HG03095 (cell line): ENCODE results near the gene SMARCAL1.

Experiments
- ATAC-seq: cut with Tn5 transposase; IDR thresholded peaks from one replicate; pipeline ENCODE4 v1.9.1; 2021; ENCODE audit warnings: moderate library complexity; ENCODE audit not compliant: unreplicated experiment

The SMARCAL1 gene

GRCh38 chr2:216426166-216426777 is 14.0 kb downstream of the SMARCAL1 start:
- ATAC-seq, result no peak

DNA sequence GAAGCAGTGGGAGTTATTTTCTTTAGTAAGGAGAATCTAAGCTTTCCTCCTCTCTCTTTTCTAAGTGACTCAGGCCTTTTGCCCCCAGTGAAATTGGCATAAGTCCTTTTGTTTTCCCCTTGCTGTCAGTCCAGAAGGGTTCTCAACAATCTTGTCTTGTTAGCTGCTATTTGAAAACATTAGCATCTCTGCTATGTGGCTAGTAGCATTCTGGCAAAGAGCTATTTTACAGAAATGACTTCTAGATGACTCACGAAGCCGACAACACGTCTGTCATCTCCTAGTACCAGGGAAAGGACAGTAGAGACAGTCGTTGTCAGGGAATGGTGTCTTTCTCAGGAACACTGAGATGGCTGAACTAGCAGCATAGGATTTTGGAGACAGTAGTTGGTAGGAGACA is 14.7 kb downstream of the SMARCAL1 start:
- ATAC-seq, result no peak

GRCh38 chr2:216428618-216429350 is 16.5 kb downstream of the SMARCAL1 start:
- no peak for ATAC-seq

DNA sequence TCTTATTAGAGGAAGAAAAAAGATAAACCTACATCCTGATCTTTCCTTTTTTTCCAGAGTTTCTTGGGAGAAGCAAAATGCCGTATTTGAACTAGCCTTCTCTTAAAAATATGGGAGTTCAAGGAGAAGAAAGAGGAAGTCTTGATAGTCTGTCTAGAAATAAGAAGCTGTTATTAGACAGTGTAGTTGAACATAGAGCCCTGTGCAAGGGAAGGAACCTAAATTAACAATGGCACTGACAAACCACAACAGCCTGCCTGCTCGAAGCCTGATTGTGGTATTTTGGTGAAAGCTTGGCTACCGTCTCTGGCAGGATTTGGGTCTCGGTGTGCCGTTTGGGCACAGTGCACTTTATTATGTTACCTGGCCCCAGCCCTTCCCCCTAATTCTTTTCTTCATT is 17.1 kb downstream of the SMARCAL1 start:
- no peak for ATAC-seq

DNA sequence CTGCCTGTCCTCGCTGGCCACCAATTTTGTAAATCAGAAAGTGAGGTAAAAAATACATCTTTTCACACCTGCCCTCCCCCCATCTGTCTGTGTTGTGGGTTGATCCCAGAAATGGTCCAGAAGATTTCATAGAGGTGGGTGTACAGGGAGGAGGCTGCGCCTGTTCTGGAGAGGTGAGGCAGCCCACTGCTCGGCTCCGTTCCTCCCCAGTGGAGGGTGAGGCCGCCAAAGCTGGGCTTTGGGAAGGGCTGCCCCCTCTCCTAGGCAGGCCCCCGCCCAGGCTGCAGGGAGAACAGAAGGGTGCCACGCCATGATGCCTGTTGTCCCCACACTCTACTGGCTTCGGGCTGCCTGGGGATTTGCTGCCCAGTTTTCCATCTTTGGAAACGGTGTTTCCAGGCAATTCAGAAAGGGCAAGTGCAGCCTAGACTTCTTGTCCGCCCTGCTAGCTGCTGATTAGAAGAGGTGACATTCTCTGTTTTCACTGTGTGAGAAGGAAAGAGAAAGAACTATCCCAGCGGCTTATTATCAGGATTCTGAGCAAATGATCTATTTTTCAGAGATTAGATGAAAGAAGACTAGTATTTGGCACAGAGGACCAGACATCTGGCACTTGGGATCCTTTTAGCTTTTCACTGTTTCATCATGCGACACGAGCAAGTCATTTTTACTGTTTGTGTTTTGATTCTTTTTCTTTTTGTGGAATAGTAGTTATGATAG is 18.7 kb downstream of the SMARCAL1 start:
- ATAC-seq, result no peak

DNA sequence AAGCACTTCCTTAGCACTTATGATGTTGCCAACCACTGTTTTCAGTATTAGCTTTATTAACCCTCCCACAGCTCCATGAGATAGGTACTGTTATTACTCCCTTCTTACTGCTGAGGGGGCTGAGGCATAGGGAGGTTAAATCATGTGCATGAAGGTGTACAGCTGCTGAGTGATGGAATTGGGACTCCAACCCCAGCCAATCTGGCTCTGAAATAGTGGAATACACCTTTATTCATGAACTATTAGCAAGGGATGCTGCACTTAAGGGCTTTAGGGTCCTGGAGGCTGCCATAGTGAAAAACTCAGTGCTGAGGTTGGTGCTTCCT is 19.2 kb downstream of the SMARCAL1 start:
- no peak for ATAC-seq

DNA sequence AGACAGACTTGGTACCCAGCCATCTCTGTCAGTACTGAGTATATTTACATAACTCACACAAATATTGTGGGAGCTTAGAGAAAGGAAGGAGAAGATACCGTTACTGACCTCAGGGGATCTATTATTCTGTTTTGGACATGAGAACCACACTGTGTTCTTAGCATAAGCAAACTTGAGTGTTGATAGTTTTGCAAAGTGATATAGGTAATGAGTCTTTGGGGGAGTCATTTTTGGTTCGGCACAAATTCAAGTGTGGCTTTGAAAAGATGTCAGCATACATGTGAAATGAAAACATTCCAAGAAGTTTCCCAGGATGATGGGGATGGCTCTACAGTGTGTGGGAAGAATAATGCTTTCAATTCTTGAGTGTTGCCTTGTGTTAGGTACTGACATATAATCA is 24.1 kb downstream of the SMARCAL1 start:
- ATAC-seq, result no peak

DNA sequence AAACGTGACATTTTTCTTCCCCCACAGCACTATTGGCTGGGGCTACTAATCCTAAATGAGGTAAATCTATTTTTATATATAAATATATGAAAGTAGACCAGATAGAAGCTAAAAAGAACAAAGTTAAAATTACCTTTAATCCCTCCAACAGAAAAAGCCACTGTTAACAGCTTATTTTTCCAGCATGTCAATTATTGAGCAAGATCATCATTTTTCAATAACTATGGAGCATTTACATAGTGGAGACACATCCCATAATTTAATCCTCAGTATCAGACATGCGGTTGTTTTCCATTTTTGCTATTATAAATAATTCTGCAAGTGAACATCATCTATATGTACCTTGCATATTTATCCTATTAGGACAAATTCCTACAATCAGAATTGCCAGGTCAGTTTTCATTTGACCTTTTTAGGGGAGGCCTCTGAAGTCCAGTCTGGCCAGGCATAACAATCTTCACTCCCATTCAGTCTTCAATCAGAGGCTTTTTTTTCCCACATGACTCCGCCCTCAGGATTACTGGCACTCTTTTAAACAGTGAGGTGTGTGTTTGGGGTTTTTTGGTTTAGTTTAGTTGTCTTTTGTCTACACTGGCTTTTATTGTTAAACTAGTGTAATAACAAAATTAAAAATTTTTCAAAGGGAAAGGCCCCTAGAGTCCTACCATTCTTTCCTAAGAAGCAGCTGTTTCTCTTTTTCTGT is 29.2 kb downstream of the SMARCAL1 start:
- no peak for ATAC-seq

- no peak for ATAC-seq
Observed at GRCh38 chr2:216445501-216445900, 33.2 kb downstream of the SMARCAL1 start.

- ATAC-seq, result no peak
Observed at GRCh38 chr2:216446343-216446742, 34.1 kb downstream of the SMARCAL1 start.

DNA sequence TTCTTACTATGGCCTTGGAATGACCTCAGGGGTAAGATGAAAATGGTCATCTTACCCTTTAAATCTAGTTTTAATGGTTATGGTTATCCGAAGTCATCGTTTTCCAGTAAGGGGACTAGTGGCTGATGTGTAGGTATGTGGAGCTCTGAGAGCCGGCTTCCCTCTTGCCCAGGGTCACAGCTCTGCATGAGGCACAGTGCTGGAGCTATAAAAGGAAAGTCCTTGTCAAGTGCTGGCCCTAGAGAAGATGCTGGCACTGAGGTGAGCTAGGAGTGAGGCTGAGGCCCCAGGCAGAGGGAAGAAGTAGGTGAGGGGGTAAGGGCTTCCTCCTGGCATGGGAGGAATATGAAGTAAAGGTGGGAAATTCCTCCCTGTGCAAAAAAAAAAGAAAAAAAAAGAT is 35.0 kb downstream of the SMARCAL1 start:
- no peak for ATAC-seq

- no peak for ATAC-seq
Observed at GRCh38 chr2:216448829-216449228, 36.5 kb downstream of the SMARCAL1 start.

DNA sequence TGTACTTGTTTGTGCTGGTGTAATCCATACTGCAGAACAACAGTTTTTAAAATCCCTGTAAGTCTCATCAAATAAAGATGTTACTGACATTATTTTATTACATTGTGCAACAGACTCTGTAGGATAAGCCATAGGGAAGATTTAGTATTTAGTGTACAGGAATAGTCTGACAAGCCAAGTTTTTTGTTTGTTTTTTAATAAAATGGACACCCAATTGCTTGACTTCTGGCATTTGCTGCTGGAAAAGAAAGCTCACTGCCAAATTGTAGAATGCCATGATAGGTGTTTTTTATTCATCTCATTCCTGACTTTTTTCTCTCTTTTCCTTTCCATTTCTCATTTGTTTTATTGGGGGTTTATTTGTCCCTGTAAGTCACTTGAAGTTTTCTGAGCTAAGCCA is 38.1 kb downstream of the SMARCAL1 start:
- no peak for ATAC-seq

DNA sequence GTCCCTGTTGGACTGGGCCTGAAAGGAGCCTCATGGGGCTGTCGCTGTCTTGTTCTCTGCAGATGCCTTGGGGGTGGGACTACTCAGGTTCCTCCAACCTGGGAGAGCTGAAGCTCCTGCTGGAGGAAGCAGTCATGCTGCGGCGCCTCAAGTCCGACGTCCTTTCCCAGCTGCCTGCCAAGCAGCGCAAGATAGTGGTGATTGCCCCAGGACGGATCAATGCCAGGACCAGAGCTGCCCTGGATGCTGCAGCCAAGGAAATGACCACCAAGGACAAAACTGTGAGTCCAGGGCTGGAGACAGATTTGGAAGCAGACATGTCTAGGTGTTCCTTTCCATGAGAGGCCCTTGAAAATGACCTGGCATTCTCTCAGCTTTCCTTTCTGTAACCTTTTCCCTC is 38.5 kb downstream of the SMARCAL1 start:
- ATAC-seq, result no peak

DNA sequence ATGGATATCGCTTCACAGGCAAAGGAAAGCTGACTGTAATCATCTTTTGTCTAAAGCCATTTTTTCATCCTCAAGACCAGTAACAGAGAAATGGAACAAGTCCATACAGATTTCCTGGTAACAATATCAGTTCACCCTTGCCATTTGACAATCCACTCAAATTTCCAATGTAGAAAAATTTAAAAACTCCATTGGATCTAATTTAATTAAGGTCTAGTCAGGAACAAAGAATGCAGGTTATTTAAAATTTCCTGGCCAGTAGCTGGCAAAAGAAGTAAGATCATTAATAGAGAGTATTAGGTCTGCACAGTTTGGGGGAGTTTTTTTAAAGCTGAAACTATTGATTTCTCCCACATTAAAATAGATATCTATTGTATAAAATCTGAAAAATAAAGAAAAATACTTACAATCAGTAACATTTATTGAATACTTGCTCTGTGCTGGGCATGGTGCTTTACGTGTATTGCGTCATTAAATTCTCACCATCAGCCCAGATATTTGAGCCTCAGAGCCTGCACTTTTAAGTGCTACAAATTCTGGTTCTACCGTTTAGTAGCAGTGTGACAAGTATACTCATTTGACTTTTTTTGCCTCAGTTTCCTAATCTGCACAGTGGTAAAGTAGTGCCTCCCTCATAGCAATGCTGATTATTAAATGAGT is 41.8 kb downstream of the SMARCAL1 start:
- no peak for ATAC-seq

- no peak for ATAC-seq
Observed at GRCh38 chr2:216463148-216463547, 50.9 kb downstream of the SMARCAL1 start.

GRCh38 chr2:216464104-216464720 is 51.9 kb downstream of the SMARCAL1 start:
- ATAC-seq, result no peak

DNA sequence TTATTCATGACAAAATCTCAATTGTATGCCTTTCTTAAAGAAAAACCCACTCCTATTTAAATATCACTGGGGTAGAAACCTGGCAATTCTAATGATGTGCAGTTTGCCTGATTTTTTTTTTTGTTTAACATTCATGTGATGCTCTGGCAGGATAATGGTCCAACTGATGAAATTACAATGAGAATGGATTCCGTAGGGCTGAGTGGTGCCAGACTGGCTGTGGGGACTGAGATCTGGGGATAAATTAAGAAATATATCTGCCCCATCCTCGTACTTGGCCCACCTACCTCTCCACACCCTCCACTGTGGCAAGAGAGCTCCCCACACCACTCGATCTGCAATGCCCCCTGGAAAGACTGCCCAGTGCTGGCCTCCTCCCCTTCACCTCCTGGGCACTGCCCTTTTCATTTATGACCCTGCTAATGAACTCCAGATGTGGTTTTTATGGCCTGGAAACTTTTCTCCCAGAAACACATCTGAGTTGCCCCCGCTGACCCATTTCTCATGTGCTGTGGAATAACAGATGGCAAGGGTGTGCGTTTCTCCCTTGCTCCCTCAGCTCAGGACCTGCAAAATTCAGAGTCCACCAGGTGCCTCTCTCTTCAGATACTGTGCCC is 53.4 kb downstream of the SMARCAL1 start:
- no peak for ATAC-seq

GRCh38 chr2:216467845-216468244 is 55.6 kb downstream of the SMARCAL1 start:
- no peak for ATAC-seq

DNA sequence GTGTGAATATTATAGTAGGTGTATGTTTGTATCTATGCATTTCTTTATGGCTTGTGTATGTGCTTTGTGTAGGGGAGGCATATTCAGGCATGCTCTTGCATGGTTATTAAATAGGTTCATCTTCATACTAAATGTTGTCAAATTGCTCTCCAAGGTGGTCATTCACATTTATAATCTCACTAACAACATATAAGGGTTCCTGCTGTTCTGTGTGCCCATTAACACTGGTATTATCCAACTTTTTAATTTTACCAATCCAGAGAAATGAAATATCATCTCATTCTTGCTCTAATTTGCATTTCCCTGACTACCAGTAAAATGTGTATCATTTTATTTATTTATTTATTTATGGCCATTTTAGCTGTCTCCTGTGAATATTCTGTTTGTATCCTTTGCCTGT is 57.4 kb downstream of the SMARCAL1 start:
- ATAC-seq, result no peak
